Activated CD8-positive, alpha-beta memory T cell treated with anti-CD3 and anti-CD28 coated beads, Interleukin-2, amount 50 U/mL, for 48 hours (primary cell): ENCODE results near the gene RDH13.
"Not testable (repeated sequence)": the region's sequence is repeated elsewhere in the genome, so short reads cannot be mapped to it uniquely, and the experiment has no call there.

Source experiments
- DNase-seq: peaks from one replicate; pipeline ENCODE4 v3.0.0-alpha.2; 2020

The RDH13 gene

GRCh38 chr19:55062735-55063491 lies at the start of gene RDH13:
RDH13 (minus strand) TSS chr19:55063148; CDS start chr19:55063032, 116 bp downstream.
- DNase-seq, result peak; percentile 100

DNA sequence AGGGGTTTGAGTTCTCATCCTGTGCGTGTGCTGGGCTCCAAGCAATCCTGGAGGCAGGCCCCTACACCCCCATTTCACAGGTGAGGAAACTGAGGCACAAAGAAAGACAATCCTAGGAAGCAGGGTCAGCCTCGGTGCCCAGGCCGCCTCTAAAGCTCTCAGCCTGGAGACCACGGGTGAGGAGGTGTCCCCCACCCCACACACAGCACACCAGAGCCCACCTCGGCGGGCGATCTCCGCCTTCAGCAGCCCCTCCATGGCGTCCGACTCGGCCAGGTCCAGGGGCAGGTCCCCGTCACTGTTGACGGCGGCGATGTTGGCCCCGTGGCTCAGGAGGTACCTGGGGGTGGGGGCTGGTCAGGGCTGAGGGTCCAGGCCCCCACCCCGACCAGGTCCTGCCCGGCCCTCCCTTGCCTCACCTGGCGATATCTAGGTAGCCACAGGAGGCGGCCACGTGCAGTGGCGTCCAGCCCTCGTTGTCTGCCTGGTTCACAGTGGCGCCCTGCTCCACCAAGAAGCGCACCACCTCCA lies 49.4 kb upstream of the RDH13 start:
- DNase-seq, result no peak

DNA sequence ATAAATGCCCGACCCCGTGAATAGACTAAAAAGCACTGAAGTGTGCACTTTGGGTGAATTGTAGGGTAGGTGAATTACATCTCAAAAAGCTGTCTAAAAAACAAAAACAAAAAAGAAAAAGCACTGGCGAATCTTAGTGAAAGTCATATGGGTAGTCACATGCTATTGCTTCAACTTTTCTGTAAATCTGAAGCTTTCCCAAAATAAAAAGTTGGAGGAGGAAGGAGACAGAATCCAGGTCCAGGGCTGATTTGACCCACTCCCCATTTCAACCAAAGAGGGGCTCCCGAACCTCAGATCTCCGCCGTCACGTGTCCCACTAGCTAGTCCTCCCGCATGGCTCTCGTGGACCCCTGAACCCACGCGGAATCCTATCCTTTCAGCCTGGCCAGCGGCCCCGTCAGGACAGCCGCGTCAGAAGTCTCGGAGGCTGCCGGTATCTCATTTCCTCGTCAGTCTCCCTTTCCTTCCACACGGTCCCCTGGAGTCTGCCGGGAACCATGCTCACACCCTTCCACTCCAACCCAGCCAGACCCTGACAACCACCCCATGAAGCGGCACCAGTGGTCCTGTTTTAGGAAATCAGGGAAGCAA lies 48.4 kb upstream of the RDH13 start:
- no peak for DNase-seq

GRCh38 chr19:55109527-55110291 lies 46.8 kb upstream of the RDH13 start:
- no peak for DNase-seq

DNA sequence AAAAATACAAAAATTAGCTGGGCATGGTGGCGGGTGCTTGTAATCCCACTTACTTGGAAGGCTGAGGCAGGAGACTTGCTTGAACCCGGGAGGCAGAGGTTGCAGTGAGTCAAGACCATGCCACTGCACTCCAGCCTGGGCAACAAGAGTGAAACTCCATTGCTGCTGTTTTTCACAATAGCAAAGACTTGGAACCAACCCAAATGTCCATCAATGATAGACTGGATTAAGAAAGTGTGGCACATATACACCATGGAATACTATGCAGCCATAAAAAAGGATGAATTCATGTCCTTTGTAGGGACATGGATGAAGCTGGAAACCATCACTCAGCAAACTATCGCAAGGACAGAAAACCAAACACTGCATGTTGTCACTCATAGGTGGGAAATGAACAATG lies 44.3 kb upstream of the RDH13 start:
- not testable (repeated sequence) for DNase-seq

DNA sequence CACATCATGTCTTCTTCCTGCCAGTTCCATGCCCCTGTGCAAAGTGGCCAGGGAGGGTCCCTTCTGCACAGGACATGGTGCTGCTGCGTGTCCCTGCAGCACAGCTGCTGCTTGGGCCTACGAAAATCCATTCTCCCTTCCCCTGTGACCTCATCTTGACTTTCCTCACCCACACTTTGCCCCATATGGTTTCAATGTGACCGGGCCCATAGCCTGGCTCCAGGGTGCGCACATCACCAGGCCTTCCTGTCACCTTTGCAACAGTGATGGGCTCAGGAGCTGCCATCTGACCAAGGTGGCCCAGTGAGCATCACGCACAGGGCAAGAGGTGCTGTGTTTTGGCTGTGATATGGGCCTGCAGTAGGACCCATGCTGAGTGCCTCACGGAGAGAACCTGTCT lies 43.6 kb upstream of the RDH13 start:
- no peak for DNase-seq

DNA sequence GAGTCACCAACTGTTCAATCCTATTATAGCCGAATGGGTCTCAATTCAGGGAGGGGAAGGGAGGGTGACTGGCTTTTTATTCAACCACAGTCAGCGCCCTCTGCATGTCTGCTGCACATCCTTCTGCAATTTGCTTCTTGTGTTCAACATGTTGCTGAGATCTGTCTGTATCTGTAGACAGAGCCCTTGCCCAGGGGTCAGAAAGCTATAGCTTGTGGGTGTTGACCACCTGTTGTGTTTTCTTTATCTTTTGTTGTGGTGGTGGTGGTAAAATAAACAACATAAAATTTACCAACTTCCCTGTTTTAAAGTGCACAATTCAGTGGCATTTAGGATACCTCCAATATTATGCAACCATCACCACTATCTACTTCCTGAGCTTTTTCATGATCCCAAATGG lies 42.3 kb upstream of the RDH13 start:
- no peak for DNase-seq

DNA sequence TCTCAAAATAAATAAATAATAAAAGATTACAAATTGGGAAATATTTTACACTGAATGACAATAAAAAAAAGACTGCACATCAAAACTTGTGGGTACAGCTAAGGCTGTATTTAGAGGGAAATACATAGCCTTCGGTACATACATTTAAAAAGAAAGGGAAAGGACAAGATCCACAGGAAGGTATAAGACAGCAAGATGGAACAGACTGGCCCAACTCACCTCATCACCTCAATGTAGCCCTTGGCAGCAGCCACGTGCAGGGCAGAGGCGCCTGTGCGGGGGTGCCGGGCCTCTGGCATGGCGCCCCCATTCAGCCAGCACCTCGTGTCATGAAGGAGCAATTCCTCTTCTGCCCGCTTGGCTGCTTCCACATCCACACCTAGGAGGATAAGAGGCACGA lies 40.2 kb upstream of the RDH13 start:
- DNase-seq, result no peak

GRCh38 chr19:55101261-55101660 lies 38.3 kb upstream of the RDH13 start:
- DNase-seq, result no peak

DNA sequence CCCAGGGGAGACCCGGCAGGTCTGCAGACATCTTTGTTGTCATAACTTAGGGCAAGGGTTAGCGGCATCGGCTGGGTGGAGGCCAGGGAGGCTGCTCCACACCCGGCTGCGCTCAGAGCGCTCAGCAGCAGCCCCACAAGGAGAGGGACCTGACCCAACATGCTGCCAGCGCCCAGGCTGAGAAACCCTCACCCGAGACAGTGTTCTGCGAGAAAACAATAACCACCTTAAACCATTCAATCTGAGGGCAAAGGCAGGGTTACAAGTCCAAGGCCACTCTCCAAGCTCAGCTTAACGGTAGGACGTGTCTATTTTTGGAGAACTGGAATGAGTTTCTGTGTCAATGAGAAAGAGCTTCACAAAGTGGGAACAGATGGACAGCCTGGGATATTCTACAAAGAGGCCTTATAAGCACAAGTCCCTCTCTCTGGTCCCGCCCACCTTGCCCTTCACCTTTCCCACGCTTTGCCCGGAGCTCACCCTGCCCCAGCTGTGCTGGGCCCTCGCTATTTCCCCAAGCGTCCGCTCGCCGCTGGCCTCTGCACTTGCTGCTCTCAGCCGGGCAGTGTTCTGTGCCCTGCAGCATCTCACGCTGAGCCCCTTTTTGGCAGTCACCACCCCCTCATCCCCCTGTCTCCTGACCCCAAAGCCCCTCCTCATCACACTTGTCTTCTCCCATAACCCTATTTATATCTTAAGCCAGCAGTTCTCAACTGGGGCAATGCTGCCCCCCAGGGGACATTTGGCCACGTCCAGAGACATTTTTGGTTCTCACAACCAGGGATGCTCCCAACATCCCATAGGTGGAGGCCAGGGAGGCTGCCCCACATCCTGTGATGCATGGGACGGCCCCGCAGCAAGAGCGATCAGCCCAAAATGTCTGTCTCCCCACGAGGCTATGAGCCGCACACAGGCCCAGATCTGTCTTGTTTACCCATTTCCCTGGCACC lies 36.9 kb upstream of the RDH13 start:
- no peak for DNase-seq

GRCh38 chr19:55098716-55099556 lies 36.0 kb upstream of the RDH13 start:
- DNase-seq, result no peak

DNA sequence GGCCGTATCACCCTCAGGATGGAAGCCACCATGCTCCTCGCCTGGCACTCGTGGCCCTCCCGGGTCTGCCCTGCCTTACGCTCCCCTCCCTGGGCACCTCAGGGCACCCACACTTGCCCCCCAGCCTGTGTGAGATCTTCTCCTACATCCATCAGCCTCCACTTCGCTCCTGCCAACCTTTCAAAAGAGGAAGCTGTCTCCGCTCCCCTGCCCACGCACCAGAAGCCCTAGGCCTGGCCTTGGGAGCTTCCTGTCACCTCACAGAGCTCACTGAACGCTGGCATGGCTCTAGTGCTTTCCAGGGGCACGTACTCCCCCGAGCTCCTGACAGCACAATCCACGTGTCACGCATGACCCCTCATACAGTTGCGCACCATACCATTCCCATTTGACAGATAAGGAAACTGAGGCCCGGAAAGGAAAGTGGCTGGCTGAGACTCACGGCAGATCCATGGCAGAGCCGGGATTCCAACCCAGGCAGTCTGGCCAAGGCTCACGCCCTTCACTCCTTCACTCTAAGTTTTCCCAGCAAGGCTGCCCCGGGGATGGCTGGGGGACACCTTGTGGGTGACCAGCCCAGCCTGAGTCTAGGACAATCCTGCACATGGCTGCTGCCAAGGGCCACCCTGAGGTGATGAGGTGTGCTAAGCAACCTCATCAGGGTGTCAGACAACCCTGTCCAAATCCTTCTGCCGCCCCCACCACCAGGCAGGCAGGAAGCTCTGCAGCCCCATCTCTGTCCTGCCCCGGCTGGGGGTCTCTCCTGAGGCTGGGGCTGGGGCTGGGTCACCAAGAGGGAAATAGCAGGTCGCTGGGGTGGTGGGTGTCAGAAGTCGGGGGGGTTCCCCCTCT lies 35.1 kb upstream of the RDH13 start:
- no peak for DNase-seq

DNA sequence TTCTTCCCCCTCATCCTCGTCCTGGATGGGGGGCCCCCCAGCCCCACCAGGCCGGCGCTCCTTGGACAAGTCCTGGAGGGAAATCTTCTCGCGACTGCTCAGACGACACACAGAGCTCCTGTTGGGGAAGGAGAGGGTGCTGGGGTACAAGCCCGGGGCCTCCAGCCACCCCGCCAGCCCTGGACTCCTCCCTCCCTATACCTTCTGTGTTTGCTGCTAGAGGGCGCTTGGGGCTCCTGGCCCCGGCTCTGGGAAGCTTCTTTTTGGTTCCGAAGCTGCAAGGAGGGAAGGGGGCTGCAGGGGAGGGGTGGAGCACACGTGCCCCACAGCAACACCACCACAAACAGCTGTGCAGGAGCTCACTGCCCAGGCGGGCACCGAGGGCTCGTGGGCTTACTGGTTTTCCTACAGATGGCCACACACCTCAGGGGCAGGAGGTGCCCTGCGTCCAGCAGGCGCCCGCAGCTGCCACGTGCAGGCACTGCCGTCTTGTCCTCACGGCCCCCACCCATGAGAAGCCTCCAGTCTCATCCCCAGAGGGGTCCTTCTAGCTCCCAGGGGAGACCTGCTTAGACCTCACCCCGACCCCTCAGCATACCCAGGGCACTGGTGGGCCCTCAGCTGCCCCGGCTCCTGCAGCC lies 33.2 kb upstream of the RDH13 start:
- no peak for DNase-seq

GRCh38 chr19:55095260-55096060 lies 32.5 kb upstream of the RDH13 start:
- no peak for DNase-seq

DNA sequence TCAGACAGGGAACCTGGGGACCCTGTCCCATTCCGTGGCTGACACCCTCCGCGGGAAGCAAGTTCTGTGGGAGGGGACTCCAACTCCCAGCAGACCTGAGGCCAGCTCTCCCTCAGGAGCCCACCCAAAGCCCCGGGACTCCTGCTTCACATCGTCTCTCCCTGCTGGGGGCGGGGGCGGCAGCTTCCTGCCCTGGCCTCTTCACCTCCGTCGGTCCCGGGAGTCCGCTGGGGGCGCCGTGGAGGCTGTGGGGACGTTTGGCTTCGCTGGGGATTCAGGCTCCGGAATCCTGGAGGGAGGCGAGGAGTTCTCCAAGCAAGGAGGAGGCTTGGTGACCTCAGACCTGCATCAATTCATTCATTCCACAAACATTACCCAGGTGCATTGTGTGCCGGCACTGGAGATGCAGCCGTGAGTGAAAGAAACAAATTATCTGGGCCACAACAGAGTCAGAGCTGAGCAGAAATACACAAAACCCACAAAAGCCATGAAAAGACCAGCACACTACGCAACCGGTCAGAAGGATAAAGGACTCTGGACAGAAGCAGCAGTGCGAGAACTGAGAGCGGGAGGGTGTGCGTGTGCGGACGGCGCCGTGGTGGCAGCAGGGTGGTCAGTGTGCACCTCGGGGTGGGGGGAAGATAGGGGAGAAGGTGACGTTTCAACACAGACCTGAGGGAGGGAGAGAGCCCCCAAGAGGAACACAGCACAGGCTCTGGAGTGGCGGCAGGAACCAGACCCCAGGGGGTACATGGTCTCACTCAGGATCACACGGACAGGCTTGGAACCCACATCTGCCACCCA lies 31.7 kb upstream of the RDH13 start:
- no peak for DNase-seq

DNA sequence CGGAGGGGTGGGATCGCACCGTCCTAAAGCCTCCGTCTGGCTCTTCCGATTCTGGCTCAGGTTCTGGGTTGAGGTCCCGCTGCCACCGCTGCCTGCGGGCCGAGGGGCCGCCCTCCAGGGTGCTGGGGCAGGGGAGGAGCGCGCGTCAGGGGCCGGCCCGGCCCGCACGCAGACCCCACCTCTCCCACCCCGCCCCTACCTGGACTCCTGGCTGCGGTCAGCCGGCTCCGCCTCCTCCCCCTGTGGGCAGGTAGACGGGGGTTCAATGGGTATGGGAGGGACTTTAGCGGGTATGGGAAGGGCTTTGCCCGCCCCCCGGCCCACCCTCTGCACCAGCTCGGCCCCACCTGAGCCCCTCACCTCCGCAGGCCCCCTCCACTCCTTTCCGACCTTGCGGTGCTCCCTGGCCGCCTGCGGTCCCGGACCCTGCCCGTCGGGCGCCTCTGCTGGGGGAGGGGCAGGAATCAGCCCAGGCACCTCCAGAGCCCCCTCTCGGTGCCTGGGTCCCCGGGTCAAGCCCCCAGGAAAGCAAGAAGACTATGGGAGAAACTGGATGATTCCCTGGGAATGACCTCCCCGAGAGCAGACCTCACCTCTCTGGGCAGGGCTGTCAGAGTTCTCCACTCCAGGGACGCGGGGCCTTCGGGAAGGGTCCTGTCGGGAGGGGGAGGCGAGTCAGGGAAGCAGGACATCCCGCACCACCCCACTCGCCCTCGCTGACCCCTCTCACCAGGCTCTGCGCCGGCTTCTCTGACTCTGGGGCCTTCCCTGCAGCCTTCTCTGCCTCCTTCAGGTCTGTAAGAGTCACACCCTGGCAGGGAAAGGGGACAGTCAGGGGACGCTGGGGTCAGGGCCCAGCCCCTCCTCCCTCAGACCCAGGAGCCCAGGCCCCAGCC lies 29.7 kb upstream of the RDH13 start:
- no peak for DNase-seq

DNA sequence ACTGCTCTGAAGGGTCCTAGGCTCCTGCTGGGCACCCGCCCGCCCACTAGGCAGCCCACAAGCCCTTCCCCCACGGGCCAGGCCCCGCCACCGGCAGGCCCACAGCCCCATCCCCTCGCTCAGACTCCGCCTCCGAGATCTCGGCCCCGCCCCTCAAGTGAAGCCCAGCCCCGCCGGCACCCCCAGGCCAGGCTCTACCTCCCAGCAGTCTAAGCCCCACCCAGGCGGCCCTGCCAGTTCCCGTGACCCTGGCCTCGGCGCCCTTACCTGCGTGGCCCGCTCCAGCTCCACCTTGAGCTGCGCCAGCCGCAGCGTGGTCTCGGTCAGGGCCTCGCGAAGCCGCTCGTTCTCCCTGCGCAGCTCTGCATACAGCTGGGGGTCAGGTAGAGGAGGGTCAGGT lies 29.0 kb upstream of the RDH13 start:
- no peak for DNase-seq
